T-helper 1 cell treated with Interleukin-12 subunit alpha and Interleukin-12 subunit beta and Interleukin-4 antibody, amounts not matched to agents 30 μg/mL and 1 μg/mL, for 36 hours (primary cell): ENCODE measurements around the gene LRRC75A.
"Not testable (repeated sequence)": the region's sequence is repeated elsewhere in the genome, so short reads cannot be mapped to it uniquely, and the experiment has no call there.

Experiments
- H3K27ac Mint-ChIP-seq: one replicate; pipeline ENCODE4 v1.8.0; 2021; ENCODE audit warnings: mild to moderate bottlenecking, mixed read lengths
- H3K27me3 Mint-ChIP-seq: one replicate; pipeline ENCODE4 v1.8.0; 2021; ENCODE audit warnings: low read depth, mixed read lengths
- H3K36me3 Mint-ChIP-seq: one replicate; pipeline ENCODE4 v1.8.0; 2021; ENCODE audit warnings: low read depth, mixed read lengths
- H3K4me1 Mint-ChIP-seq: one replicate; pipeline ENCODE4 v1.8.0; 2021; ENCODE audit warnings: low read depth, mixed read lengths
- H3K4me3 Mint-ChIP-seq: one replicate; pipeline ENCODE4 v1.8.0; 2021; ENCODE audit warnings: mild to moderate bottlenecking, moderate library complexity, mixed read lengths
- H3K9me3 Mint-ChIP-seq: one replicate; pipeline ENCODE4 v1.8.0; 2021; ENCODE audit warnings: mixed read lengths

Gene LRRC75A

GRCh38 chr17:16491703-16492612, at the start of gene LRRC75A:
Gene LRRC75A (minus strand): TSS chr17:16492193. CDS start chr17:16491990, 203 bp downstream.
- Mint-ChIP-seq H3K27me3 (peaks cover 61% of the 10 kb centered on the region), H3K4me1 (peaks cover 4% of the 10 kb centered on the region), H3K27ac (no peak within 1 kb of the TSS), H3K9me3 (no peaks in the 10 kb centered on the region), H3K4me3 (peak within 1 kb of the TSS; percentile 71), H3K36me3 (peaks cover 2% of the 10 kb centered on the region)

GRCh38 chr17:16537130-16537458, 45.1 kb upstream of the LRRC75A start:
- Mint-ChIP-seq H3K36me3 (peaks cover 2% of the 10 kb centered on the region), H3K4me3 (no peak overlapping the region), H3K4me1 (peaks cover 22% of the 10 kb centered on the region), H3K27ac (no peak overlapping the region), H3K9me3 (peaks cover 16% of the 10 kb centered on the region), H3K27me3 (peaks cover 7% of the 10 kb centered on the region)

- H3K4me3 Mint-ChIP-seq, result no peak overlapping the region
- H3K9me3 Mint-ChIP-seq, result peaks cover 5% of the 10 kb centered on the region
- peaks cover 22% of the 10 kb centered on the region for H3K4me1 Mint-ChIP-seq
- peaks cover 2% of the 10 kb centered on the region for H3K36me3 Mint-ChIP-seq
- H3K27me3 Mint-ChIP-seq, result peaks cover 8% of the 10 kb centered on the region
- no peak overlapping the region for H3K27ac Mint-ChIP-seq
These were observed 42.2 kb upstream of the LRRC75A start for GRCh38 chr17:16534236-16534635.

- H3K27me3 Mint-ChIP-seq, result peaks cover 22% of the 10 kb centered on the region
- no peak overlapping the region for H3K27ac Mint-ChIP-seq
- H3K4me1 Mint-ChIP-seq, result peaks cover 7% of the 10 kb centered on the region
- H3K4me3 Mint-ChIP-seq, result no peak overlapping the region
- H3K9me3 Mint-ChIP-seq, result no peaks in the 10 kb centered on the region
- no peaks in the 10 kb centered on the region for H3K36me3 Mint-ChIP-seq
These were observed 37.9 kb upstream of the LRRC75A start for GRCh38 chr17:16529906-16530305.

- Mint-ChIP-seq H3K27me3 (peaks cover 26% of the 10 kb centered on the region), H3K4me1 (no peaks in the 10 kb centered on the region), H3K36me3 (no peaks in the 10 kb centered on the region), H3K27ac (no peak overlapping the region), H3K9me3 (no peaks in the 10 kb centered on the region), H3K4me3 (no peak overlapping the region)
These were observed 35.3 kb upstream of the LRRC75A start for GRCh38 chr17:16527298-16527697.

GRCh38 chr17:16525556-16525955, 33.6 kb upstream of the LRRC75A start:
- not testable (repeated sequence) for H3K9me3 Mint-ChIP-seq, H3K27ac Mint-ChIP-seq, H3K36me3 Mint-ChIP-seq, H3K4me3 Mint-ChIP-seq, H3K4me1 Mint-ChIP-seq
- peaks cover 30% of the 10 kb centered on the region for H3K27me3 Mint-ChIP-seq

- Mint-ChIP-seq H3K4me3 (no peak overlapping the region), H3K9me3 (no peaks in the 10 kb centered on the region)
These were observed 29.2 kb upstream of the LRRC75A start for GRCh38 chr17:16521070-16521727.

GRCh38 chr17:16519021-16519420, 27.0 kb upstream of the LRRC75A start:
- Mint-ChIP-seq H3K27me3 (peaks cover 20% of the 10 kb centered on the region), H3K36me3 (no peaks in the 10 kb centered on the region), H3K4me3 (no peak overlapping the region), H3K9me3 (no peaks in the 10 kb centered on the region), H3K4me1 (peaks cover 5% of the 10 kb centered on the region), H3K27ac (no peak overlapping the region)

More at GRCh38 chr17:16521070-16521727, 29.2 kb upstream of the LRRC75A start:
- Mint-ChIP-seq H3K36me3 (no peaks in the 10 kb centered on the region), H3K4me1 (peaks cover 3% of the 10 kb centered on the region), H3K27me3 (peaks cover 22% of the 10 kb centered on the region), H3K27ac (no peak overlapping the region)

- Mint-ChIP-seq H3K36me3 (no peaks in the 10 kb centered on the region), H3K27me3 (peaks cover 18% of the 10 kb centered on the region)
These were observed 25.5 kb upstream of the LRRC75A start for GRCh38 chr17:16517477-16517876.

GRCh38 chr17:16516594-16517051, 24.6 kb upstream of the LRRC75A start:
- Mint-ChIP-seq H3K4me3 (no peak overlapping the region), H3K9me3 (no peaks in the 10 kb centered on the region), H3K27ac (no peak overlapping the region), H3K36me3 (no peaks in the 10 kb centered on the region), H3K27me3 (peaks cover 18% of the 10 kb centered on the region), H3K4me1 (peaks cover 8% of the 10 kb centered on the region)

More at GRCh38 chr17:16517477-16517876, 25.5 kb upstream of the LRRC75A start:
- Mint-ChIP-seq H3K27ac (no peak overlapping the region), H3K4me3 (no peak overlapping the region), H3K9me3 (no peaks in the 10 kb centered on the region), H3K4me1 (peaks cover 5% of the 10 kb centered on the region)

GRCh38 chr17:16515933-16516332, 23.9 kb upstream of the LRRC75A start:
- Mint-ChIP-seq H3K4me3 (no peak overlapping the region), H3K27me3 (peaks cover 17% of the 10 kb centered on the region), H3K36me3 (no peaks in the 10 kb centered on the region), H3K4me1 (peaks cover 4% of the 10 kb centered on the region), H3K9me3 (no peaks in the 10 kb centered on the region), H3K27ac (no peak overlapping the region)

GRCh38 chr17:16513873-16514272, 21.9 kb upstream of the LRRC75A start:
- H3K4me1 Mint-ChIP-seq, result peaks cover 4% of the 10 kb centered on the region
- H3K27ac Mint-ChIP-seq, result no peak overlapping the region

GRCh38 chr17:16512011-16512410, 20.0 kb upstream of the LRRC75A start:
- Mint-ChIP-seq H3K36me3 (no peaks in the 10 kb centered on the region), H3K4me1 (peaks cover 4% of the 10 kb centered on the region), H3K9me3 (no peaks in the 10 kb centered on the region), H3K4me3 (no peak overlapping the region), H3K27me3 (peaks cover 6% of the 10 kb centered on the region), H3K27ac (no peak overlapping the region)

More at GRCh38 chr17:16513873-16514272, 21.9 kb upstream of the LRRC75A start:
- Mint-ChIP-seq H3K9me3 (no peaks in the 10 kb centered on the region), H3K4me3 (no peak overlapping the region), H3K27me3 (peaks cover 9% of the 10 kb centered on the region), H3K36me3 (no peaks in the 10 kb centered on the region)

- Mint-ChIP-seq H3K27me3 (peaks cover 6% of the 10 kb centered on the region), H3K4me3 (no peak overlapping the region), H3K36me3 (no peaks in the 10 kb centered on the region), H3K9me3 (no peaks in the 10 kb centered on the region), H3K4me1 (peaks cover 4% of the 10 kb centered on the region), H3K27ac (no peak overlapping the region)
These were observed 19.6 kb upstream of the LRRC75A start for GRCh38 chr17:16511593-16511992.
